GM18861 (cell line): ENCODE results near the gene KRT23.

Source experiments
- ATAC-seq: cut with Tn5 transposase; IDR thresholded peaks from one replicate; pipeline ENCODE4 v1.9.1; 2021; ENCODE audit not compliant: unreplicated experiment

Gene KRT23

GRCh38 chr17:40910441-40910841, 27.0 kb downstream of the KRT23 start:
- ATAC-seq = no peak

GRCh38 chr17:40909755-40910154, 27.7 kb downstream of the KRT23 start:
- no peak for ATAC-seq

DNA sequence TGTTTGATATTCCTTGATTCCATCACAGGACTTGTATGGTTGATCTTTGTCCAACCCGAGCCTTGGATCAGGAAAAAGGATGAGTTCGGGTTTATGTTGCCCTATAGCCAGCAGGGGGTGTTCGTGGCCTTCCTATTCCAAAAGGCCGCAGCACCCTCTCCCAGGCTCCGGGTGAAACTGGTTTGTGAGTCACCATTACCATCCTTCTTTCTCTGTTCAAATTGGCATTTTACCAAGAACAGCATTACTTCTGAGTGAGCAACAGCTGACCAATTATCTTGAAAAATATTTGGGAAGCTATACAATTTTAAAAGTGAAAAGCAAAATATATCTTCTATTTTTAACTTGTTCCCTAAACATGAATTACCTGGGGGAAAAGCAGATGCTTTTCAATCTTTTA, 28.1 kb downstream of the KRT23 start:
- ATAC-seq = no peak

DNA sequence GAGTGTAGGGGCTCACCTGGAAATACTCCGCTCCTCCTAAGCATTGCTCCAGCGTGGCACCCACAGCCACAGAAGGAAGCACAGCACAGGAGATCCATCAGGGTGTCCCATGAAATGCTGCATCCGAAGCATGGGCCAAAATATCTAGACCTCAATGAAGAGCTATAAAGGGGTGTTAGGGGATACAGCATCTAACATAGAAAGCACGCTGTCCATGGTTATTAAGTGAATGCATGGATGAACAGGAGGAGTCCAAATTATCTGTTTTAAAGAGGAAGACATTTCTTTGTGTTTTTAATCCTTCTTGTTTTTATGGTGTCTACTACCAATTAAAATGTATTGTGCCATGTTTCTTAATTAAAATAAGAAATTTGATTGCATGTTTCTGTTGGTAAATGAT, 30.8 kb downstream of the KRT23 start:
- ATAC-seq = no peak

DNA sequence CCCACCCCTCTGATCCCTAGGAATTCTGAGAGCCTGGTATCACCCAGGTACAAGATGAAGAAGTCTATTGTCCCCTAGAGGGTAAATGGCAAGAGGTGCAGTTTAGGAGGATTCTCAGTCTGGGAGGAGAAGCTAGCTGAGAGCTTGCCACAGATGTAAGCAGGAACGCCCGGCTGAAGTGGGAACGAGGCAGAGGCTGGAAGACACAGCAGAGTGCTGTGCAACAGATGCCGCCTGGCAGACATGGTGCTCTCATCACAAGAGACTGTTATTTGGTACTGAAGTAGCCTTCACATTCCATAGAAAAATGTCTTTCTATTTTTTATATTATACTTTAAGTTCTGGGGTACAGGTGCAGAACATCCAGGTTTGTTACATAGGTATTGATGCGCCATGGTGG, 32.1 kb downstream of the KRT23 start:
- ATAC-seq = no peak

DNA sequence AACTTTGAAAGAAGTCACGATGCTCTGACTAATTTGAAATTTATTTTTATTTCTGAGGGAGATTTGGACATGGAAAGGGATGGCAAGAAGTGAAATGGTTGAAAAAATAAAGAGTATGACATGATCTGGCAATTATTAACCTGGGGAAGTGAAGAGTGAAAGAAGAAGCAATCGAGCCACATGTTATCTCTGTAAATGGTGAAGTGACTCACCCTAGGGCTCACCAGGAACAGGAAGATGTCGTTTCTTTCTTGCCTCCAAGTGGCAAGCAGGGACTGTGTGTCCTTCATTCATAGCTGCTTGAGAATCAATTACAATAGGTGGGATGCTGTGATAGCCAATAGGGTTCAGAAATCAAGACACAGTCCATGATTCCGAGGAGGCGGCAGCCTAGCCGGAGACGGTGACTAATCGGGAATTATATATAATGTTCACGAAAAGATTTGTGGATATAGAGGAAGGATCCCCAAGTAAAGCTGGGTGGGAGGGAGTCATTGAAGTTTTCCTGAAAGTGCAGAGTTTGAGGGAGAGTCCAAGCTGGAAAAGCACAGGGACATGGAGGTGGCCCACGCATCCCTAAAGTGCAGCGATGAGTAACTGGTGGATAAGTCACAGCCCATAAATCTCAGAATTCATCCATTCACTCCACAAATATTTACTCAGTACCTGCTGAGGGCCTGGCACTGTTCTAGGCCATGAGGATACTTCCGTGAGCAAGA, 34.2 kb downstream of the KRT23 start:
- no peak for ATAC-seq

DNA sequence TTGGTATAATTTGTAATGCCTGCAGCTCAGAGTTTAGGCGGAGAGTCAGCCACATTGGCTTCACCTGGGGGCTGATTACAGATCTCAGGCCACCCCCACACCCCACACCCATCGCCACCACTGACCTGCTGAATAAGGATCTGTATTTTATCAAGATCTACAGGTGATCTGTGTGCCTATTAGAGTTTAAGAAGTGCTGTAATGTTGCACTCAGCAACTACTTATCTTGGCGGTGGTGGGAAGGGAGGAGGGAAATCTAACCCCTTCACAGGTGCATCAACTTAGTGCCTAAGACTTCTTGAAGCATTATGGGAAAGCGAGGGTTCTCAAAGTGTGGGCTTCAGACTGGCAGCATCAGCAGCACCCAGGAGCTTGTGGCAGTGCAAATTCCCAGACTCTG, 34.9 kb downstream of the KRT23 start:
- no peak for ATAC-seq

DNA sequence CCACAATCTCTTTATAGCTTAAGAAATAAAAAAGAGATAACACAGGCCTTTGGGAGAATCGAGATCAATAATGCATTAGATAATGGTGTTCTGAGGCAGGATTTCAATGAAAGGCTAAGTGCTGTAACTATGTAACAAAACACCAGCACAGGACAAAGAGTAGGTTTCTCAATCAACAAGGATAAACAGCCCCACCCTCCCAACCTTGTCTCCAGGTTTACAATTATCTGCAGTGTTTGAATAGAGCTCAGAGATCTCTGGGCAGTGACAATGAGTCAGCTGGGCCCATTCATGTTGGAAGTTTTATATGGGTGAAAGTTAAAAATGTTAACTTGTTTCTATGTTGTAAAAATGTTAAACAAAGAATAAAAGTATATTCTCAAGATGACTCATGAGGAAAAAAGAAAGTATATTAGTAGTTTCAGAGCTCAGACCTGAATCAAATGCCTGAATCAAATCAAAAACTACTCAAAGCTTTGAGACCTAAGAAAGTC, 35.4 kb downstream of the KRT23 start:
- no peak for ATAC-seq

DNA sequence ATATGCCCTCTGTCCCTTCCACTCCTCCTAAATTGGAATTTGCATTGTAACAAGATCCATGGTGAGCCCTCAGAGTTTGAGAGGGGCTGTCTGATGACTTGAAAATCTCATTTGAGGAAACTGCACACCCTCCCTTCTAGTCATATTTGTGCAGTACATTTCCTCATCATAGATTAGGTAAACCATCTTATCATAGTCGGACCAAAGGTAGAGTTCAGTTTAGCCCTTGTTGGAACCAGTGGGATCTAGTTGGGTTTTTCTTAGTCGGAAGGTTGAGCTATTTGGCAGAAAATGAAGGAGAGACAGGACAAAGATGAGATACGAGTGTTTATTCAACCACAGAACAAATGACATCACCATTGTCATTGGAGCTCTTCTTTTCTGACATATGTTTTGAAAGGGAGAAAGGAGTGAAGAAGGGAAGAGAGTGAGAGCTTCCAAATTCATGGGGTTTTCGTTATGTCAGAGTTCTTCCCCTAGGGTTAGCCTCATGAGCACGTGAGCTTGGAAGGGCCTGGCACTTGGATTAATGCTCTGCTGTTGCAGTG, 36.6 kb downstream of the KRT23 start:
- no peak for ATAC-seq

GRCh38 chr17:40896916-40897455, 40.5 kb downstream of the KRT23 start:
- ATAC-seq = no peak

DNA sequence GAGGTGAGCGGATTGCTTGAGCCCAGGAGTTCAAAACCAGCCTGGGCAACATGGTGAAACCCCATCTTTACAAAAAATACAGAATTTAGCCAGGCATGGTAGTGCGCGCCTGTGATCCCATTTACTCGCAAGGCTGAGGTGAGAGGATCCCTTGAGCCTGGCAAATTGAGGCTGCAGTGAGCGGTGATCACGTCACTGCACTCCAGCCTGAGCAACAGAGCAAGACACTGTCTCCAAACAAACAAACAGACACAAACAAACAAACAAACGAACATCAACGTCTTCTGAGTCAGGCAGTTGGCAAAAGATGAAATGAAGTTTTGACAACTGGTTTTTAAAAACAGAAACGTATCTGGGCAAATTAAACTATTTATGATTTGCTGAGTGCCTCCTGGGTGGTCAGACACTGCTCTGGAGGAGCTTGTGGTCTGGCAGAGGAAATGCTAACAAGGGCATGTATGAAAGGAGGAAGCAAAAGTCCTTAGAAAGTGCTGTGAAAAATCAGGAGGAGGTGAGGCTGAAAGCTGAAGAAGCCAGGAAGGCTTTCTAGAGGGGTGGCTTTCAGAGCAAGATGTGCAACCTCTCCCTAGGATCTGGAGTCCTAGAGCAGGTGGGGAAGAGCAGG, 42.2 kb downstream of the KRT23 start:
- ATAC-seq = no peak

DNA sequence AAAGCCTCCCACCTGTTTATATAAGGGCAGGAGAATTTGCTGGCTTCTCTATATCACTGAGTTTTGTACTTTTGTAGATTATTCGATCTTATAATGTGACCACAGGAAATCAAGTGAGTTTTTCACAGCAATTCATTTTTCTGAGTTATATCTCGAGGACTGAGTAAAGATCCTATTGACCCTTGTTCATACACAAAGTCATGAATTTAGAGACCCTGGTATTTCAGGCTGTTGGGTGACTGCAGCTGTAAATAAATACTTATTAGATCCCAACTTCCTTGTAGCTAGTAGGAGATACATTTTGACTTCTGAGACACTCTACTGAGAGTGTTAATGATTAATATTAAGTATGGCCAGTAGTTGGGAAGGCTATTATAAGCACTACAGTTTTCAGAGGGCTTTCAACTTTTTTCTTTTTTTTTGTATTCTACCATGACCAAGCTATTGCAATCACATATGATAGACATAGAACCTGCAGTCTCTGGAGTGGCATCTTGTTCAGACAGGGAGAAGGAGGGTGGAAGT, 49.2 kb downstream of the KRT23 start:
- ATAC-seq = no peak

DNA sequence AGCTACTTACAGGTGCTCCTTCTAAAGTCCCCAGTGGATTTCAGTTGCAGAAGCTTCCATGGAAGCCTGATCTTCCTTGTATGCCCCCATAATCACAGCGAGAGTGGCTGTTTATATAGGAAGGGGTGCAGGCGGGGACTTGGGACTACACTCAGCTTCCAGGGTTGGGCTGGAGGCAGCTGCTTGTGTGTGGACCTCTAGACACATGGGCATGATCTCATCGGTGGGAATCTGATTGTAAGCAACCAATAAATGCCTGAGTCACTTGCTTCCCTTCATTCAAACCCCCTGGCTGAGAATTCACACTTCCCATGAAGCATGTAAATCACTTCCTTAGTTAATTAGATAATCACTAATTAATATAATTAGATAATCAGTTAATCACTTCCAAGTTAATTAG, 51.4 kb downstream of the KRT23 start:
- no peak for ATAC-seq

DNA sequence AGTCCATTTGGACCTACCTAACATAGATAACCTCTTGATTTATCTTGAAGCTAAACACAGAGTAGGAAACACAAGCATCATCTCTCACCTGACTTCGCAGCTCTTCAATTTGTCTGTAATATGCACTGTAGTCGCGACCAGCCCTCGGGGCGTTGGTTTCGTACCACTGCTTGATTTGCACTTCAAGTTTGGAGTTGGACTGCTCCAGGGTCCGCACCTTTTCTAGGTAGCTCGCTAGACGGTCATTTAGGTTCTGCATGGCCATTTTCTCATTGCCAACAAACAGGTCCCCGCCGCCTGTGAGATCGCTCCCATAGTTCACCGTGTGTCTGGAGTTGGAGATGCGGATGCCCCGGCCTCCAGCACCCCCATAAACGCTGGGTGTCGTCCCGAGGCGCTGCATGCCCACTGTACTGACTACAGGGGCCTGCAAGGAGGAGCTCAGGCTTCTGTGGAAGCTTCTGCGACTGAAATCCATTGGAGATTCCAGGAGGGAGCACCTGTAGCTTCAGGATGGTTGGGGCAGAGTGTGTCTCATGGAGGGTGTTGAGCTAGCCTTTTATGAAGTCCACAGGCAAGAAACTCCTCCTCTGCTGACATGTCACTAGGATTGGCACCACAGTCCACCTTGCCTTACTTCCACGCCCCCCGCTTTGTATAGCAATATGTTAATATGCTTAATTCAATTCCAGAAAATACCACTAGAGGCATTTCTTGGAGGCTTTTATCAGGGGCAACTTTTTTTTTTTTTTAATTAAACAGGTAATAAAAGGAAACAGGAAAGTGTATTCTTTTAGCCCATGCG, 52.5 kb downstream of the KRT23 start, which contains the start of gene KRT20:
Gene KRT20, minus strand, starts transcription at position 535 of the 805 bp plus-strand sequence. Its CDS starts 57 bp downstream, at position 478.
- no peak for ATAC-seq

- no peak for ATAC-seq
Measured at GRCh38 chr17:40883626-40884334, 53.7 kb downstream of the KRT23 start.

DNA sequence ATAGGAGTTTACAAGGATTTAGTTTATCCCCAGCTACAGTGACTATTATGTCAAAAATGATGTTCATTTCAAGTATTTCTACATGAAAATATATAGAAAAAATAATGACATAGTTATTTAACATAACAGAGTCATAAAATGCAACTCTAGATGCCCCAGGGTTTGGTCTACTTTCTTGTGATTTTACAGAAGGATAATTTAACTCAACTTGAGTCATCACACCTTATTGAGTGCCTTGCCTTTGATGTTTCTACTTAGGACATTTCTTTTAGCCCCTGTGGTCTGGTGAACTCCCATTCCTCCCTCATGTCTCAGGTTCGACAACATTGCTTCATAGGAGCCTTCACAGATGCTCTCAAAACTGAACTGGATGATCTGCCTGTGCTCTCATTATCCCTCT, 54.4 kb downstream of the KRT23 start:
- no peak for ATAC-seq

GRCh38 chr17:40879026-40879425, 58.4 kb downstream of the KRT23 start:
- no peak for ATAC-seq

GRCh38 chr17:40878044-40878443, 59.4 kb downstream of the KRT23 start:
- ATAC-seq = no peak

DNA sequence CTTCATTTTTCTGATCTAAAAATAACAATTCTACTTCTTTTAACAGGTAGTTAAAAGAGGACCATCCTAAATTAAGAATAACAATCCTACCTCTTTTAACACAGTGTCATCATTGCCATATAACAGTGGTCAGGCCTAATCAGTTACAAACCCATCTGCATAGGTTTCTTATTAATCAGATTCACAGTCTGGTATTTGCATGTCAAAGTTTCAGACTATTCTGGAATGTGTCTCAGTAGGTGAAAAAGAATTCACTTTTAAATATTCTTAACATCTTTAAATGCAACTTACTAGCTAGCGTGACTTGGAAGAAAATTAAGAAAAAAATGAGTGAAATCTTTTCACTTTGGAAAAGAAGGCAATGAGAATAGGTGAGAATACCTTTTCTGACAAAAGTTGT, 63.6 kb downstream of the KRT23 start:
- no peak for ATAC-seq

GRCh38 chr17:40873255-40873654, 64.2 kb downstream of the KRT23 start:
- no peak for ATAC-seq
